GM18907 (cell line): Measurements from ENCODE around the gene SLC6A9.
A peak's percentile ranks its signal among the peaks of the same experiment; 100 is the strongest.

Source experiments
- ATAC-seq: cut with Tn5 transposase; IDR thresholded peaks from one replicate; pipeline ENCODE4 v1.9.1; 2021; ENCODE audit warnings: mild to moderate bottlenecking, moderate library complexity; ENCODE audit not compliant: unreplicated experiment

The SLC6A9 gene

DNA sequence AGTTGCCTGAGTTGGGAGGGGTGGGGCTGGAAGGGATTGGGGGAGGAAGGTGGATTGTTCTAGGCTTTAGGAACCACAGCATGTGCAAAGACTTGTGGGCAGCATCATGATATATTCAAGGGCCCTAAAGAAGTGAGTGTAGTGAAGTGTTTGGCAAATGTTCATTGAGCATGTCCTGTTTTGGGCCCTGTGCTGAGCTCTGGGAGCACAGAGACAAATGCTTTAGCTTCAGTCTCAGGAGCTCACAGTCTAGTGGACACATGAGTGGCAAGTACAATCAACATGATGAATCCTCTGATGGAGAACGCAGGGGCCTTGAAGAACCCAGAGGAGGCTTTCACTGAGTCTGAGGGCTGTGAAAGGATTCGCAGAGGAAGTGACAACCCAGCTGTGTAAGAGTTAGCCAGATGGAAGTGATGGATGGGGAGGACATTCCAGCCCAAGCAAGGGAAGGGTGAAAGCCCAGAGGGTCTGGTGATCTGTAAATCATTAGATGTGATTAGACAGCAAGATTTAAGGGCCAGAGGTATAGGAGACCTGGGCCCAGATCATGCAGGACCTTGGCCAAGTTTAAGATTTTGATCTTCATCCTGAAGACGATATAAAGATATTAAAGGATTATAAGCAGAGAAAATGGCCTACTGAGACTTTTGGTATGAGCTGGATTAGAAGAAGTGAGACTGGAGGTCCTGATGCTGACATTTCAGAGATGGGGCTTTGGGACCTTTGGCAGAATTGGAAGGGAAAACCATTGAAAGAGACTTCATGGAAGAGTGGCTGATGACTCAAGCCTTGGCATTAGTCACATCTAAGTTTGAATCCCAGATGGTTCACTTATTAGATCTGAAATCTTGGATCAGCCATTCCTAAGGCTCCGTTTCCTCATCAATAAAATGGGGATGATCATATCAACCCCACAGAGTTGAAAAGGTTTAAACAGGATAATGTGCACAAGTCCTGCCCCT, 80.0 kb downstream of the SLC6A9 start:
- no peak for ATAC-seq

DNA sequence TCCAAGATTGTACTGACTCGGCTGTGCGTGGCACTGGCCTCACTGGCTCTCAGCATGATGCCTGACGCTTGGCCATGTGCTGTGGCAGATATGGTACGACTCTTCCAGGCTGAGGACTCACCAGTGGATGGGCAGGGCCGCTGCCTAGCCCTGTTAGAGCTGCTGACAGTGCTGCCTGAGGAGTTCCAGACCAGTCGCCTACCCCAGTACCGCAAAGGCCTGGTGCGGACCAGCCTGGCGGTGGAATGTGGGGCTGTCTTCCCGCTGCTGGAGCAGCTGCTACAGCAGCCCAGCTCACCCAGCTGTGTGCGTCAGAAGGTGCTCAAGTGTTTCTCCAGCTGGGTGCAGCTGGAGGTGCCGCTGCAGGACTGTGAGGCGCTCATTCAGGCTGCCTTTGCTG, 81.6 kb downstream of the SLC6A9 start:
- no peak for ATAC-seq

DNA sequence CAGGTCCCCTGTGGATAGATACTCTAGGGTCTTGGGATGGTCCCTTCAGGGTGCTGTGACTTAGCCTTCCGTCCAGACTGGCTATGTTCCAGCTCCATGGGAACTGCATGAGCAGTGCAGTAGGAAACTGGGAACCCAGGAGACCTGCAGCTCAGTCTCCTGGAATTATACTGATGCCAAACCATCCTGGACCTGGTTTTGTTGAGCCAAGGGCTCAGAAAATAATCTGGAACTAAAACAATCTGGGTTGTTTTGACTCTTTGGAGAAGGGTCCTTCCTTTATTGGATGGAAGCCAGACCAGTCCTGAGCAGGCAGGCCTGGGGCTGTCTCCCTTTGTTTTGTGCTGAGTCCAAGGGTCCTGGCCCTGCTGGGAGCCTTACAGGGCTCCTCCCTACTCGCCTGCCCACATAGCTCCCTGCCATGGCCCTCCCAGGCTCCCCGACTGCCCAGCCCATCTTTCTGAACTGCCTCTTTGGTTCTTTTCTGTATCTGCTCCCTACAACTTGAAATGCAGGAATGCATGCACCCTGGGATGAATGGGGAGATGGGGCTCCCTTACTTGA, 83.3 kb downstream of the SLC6A9 start:
- ATAC-seq = no peak

GRCh38 chr1:43947061-43947873, 84.0 kb downstream of the SLC6A9 start:
- peak; percentile 29 for ATAC-seq
